Gastrocnemius medialis (tissue), 4 donors: Measurements from ENCODE around the gene CCL4L2. TPM values are rescaled to one million over a fixed set of nuclear protein-coding genes. Genes with fewer than 3 reads are reported as not detected.
"Not testable (repeated sequence)": the region's sequence is repeated elsewhere in the genome, so short reads cannot be mapped to it uniquely, and the experiment has no call there.

ENCODE experiments used
- ATAC-seq, 2 donors: fragments of 150-250 bp; one replicate each; pipeline ENCODE4 v1.9.1; 2016
- DNase-seq, 2 donors: peaks; one replicate each; pipeline ENCODE4 v3.0.0-alpha.2; 2019
- H3K27ac ChIP-seq, 4 donors: fragments of 200-600 bp; sonication (generic); 1 replicate in 1 of 4; 2 replicates in 3 of 4; pipeline ENCODE4 v1.5.1; 2016 to 2018; ENCODE audit warnings: mild to moderate bottlenecking in 2 of 4, moderate library complexity in 1 of 4
- H3K27me3 ChIP-seq, 3 donors: fragments of 200-600 bp; sonication (generic) in 2 of 3; 1 replicate in 1 of 3; 2 replicates in 2 of 3; pipeline versions ENCODE4 v1.5.1 to v1.6.0; 2016 to 2019; ENCODE audit warnings: mild to moderate bottlenecking in 1 of 3, moderate library complexity in 1 of 3
- H3K36me3 ChIP-seq, 2 donors: fragments of 200-600 bp; sonication (generic) in 1 of 2; one replicate each; pipeline ENCODE4 v1.5.1; 2017 to 2018
- H3K4me1 ChIP-seq, 2 donors: fragments of 200-600 bp; sonication (generic) in 1 of 2; one replicate each; pipeline ENCODE4 v1.5.1; 2016 to 2017; ENCODE audit warnings: mild to moderate bottlenecking in 2 of 2
- H3K4me3 ChIP-seq, 4 donors: fragments of 200-600 bp; sonication (generic) in 3 of 4; 1 replicate in 1 of 4; 2 replicates in 3 of 4; pipeline ENCODE4 v1.5.1; 2016 to 2019; ENCODE audit warnings: mild to moderate bottlenecking in 2 of 4
- H3K9me3 ChIP-seq, 3 donors: fragments of 200-600 bp; sonication (generic) in 2 of 3; 1 replicate in 1 of 3; 2 replicates in 2 of 3; pipeline ENCODE4 v1.5.1; 2016 to 2019
- POLR2A ChIP-seq, 2 donors: fragments of 450-650 bp; IDR thresholded peaks; one replicate each; pipeline ENCODE4 v1.6.1; 2017; ENCODE audit warnings: antibody characterized with exemption in 2 of 2, mild to moderate bottlenecking in 2 of 2, moderate library complexity in 2 of 2
- in situ Hi-C, 4 donors: fragments of 200-750 bp; cut with MboI; loops; one replicate each; pipeline versions ENCODE4 v1.15.0 to v1.8.0; 2017; ENCODE audit warnings: low sequenced_read_pairs in 4 of 4
- intact Hi-C: fragments of 100-400 bp; cut with DNase I; formaldehyde crosslinking; loops from one replicate; pipeline ENCODE4 v1.15.1; 2023; ENCODE audit warnings: low total_unique reads
- total RNA-seq, 4 donors: library from RNA; depleted of rRNA; stranded (reverse); fragments of >200 nt; gene quantifications; one replicate each; pipeline versions ENCODE4 v1.1.0 to v1.2.3, GENCODE V29; 2016
- TF ChIP-seq, protein P1 (sequence below), 5 experiments: fragments of 450-650 bp in 3 of 5; fragments of 200-600 bp in 2 of 5; sonication (generic) in 2 of 5; IDR thresholded peaks in 4 of 5; conservative IDR thresholded peaks in 1 of 5; 1 replicate in 4 of 5; 2 replicates in 1 of 5; pipeline ENCODE4 v1.5.1; 2016 to 2019; ENCODE audit warnings: antibody characterized with exemption in 5 of 5, mild to moderate bottlenecking in 3 of 5, moderate library complexity in 3 of 5

Gene CCL4L2
- total RNA-seq, 4 donors from 2014 or later, result not detected

- Histone ChIP-seq H3K27ac (no peak overlapping the region), H3K27me3 (peaks cover 5 to 27% (median 20%) of the 10 kb centered on the region in 3 donors), H3K9me3 (no peaks in the 10 kb centered on the region), H3K36me3 (no peaks in the 10 kb centered on the region), H3K4me1 (no peaks in the 10 kb centered on the region), H3K4me3 (no peak overlapping the region)
- DNase-seq, result peak in 1 of 2 donors; percentile 43
- TF ChIP-seq, protein P1, sequence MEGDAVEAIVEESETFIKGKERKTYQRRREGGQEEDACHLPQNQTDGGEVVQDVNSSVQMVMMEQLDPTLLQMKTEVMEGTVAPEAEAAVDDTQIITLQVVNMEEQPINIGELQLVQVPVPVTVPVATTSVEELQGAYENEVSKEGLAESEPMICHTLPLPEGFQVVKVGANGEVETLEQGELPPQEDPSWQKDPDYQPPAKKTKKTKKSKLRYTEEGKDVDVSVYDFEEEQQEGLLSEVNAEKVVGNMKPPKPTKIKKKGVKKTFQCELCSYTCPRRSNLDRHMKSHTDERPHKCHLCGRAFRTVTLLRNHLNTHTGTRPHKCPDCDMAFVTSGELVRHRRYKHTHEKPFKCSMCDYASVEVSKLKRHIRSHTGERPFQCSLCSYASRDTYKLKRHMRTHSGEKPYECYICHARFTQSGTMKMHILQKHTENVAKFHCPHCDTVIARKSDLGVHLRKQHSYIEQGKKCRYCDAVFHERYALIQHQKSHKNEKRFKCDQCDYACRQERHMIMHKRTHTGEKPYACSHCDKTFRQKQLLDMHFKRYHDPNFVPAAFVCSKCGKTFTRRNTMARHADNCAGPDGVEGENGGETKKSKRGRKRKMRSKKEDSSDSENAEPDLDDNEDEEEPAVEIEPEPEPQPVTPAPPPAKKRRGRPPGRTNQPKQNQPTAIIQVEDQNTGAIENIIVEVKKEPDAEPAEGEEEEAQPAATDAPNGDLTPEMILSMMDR (IDR thresholded peaks at IDR 0.05 in 4 of 5, conservative IDR thresholded peaks at IDR 0.05 in 1 of 5), result no peak
- no peak for TF ChIP-seq POLR2A (IDR thresholded peaks at IDR 0.05)
- peak in 1 of 2 donors; percentile 46 for ATAC-seq
- in situ Hi-C loops (loop anchor here in 1 of 4 donors (10.0 kb wide), 1 partner anchor 74 kb away; no protein-coding TSS in a partner anchor), intact Hi-C loops (no loop called here)
Observed at GRCh38 chr17:36188891-36189306, 22.0 kb upstream of the CCL4L2 start.

DNA sequence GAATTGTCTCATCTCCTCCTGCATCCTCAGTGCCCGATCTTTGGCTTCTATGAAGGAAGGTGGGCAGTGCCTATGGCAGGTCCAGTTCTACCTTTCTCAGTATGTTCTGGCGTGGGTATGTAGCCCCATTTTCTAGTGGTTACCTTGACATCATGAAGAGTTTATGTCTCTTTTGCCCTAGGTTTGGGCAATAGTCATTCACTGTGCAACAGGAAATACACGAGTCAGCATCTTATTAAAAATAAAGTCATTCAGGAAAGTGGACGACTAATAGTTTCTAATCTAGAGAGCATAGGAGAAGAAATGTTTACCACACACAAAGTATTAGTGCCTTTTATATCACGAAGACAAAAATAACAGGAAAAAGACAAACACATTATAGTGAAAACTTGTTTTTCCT lies 20.9 kb upstream of the CCL4L2 start:
- H3K9me3 ChIP-seq, H3K27ac ChIP-seq, H3K36me3 ChIP-seq, H3K4me1 ChIP-seq, intact Hi-C loops, ATAC-seq, DNase-seq, H3K4me3 ChIP-seq: not testable (repeated sequence)
- in situ Hi-C loops, result loop anchor here in 1 of 4 donors (10.0 kb wide), 1 partner anchor 75 kb away; no protein-coding TSS in a partner anchor
- peaks cover 0 to 19% (median 9%) of the 10 kb centered on the region in 3 donors for H3K27me3 ChIP-seq

GRCh38 chr17:36190549-36191330 lies 20.1 kb upstream of the CCL4L2 start:
- DNase-seq, H3K36me3 ChIP-seq, H3K27ac ChIP-seq, H3K9me3 ChIP-seq, intact Hi-C loops, ATAC-seq, in situ Hi-C loops, H3K4me1 ChIP-seq, H3K4me3 ChIP-seq: not testable (repeated sequence)
- peaks cover 0 to 12% (median 2%) of the 10 kb centered on the region in 3 donors for H3K27me3 ChIP-seq

DNA sequence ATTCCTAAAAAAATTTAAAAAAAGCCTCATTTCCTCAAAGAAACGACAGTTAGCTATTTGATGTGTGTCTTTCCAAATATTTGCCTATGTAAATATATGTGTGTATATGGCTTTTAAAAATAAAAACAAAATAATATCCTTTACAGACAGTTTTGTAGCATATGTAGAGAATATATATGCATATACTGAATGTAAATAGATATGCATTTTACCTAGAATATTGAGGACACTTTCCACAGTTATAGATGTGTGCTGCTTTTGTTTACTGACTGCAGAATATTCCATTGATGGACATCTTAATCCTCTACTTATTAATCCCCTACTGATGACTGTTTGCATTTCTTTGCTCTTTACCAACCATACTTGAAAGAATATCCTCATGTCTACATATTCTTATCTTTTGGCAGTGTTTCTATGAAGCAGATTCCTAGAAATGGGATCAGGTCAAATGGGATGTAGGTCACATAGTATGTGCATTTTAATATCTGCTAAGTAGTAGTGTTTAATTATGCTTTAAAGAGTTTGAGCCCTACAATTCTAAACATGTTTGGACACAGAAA lies 17.6 kb upstream of the CCL4L2 start:
- intact Hi-C loops, result no loop called here

DNA sequence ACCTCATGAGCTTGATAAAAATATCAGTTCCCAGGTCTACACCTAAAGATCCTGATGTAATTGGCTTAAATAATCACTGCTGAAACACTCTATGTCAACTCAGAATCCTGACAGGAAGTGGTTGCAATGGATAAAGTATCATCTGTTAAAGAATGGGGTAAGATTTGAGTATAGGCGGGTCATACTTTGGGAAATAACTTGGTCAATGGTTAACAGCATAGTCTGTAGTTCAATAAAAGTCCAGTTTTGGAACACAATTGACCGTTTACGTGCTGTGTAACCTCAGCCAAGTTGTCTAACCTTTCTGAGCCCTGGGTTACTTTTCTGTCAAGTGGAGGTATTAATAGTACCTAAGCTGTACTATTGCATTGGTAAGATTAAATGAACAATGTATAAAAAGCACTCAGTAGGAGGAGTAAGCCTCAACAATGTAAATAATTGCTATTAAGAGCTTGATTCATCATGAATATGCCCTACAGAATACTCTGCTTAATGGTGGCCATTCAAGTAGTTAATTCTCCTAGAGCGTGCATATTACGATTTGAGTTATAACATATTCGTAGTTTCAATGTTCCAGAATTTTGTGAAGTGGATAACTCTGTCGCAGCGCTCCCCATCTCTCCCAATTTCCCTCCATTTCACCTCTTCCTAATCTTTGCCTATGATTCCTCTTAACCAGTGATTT lies 16.6 kb upstream of the CCL4L2 start:
- DNase-seq, H3K27ac ChIP-seq, ATAC-seq, H3K9me3 ChIP-seq, in situ Hi-C loops, H3K36me3 ChIP-seq, intact Hi-C loops, H3K27me3 ChIP-seq, H3K4me3 ChIP-seq, H3K4me1 ChIP-seq: not testable (repeated sequence)

More for the DNA sequence above, 17.6 kb upstream of the CCL4L2 start:
- H3K4me3 ChIP-seq, result no peak overlapping the region
- no peaks in the 10 kb centered on the region for H3K9me3 ChIP-seq
- no peaks in the 10 kb centered on the region for H3K4me1 ChIP-seq
- no peak overlapping the region for H3K27ac ChIP-seq
- ATAC-seq (no peak), DNase-seq (no peak)
- TF ChIP-seq, protein P1 (IDR thresholded peaks at IDR 0.05 in 4 of 5, conservative IDR thresholded peaks at IDR 0.05 in 1 of 5), result no peak
- TF ChIP-seq POLR2A (IDR thresholded peaks at IDR 0.05), result no peak
- in situ Hi-C loops, result no loop called here
- H3K36me3 ChIP-seq, result no peaks in the 10 kb centered on the region
- peaks cover 0 to 5% (median 0%) of the 10 kb centered on the region in 3 donors for H3K27me3 ChIP-seq

DNA sequence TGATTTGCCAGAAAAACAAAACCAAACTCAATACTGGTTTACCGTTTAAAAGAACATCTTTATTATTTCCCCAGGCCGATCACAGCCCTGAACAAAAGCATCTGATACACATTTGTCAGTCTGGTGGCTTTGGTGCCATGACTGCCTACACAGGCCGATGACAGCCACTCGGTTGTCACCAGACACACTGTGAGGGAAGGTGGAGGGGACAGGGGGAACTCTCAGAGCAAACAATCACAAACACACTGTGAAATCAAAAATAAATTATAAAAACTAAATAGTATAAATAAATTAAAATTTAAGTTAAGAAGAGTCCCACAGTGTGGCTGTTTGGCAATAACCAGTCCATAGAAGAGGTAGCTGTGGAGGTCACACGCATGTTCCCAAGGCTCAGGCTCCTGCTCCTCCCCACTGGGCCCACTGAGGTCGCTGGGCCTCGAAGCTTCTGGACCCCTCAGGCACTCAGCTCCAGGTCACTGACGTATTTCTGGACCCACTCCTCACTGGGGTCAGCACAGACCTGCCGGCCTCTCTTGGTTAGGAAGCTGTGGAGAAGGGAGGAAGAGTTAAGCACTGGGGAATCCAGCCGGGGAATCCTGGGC lies 15.9 kb upstream of the CCL4L2 start:
- H3K4me1 ChIP-seq, ATAC-seq, intact Hi-C loops, H3K4me3 ChIP-seq, H3K27me3 ChIP-seq, H3K36me3 ChIP-seq, in situ Hi-C loops, H3K9me3 ChIP-seq, H3K27ac ChIP-seq, DNase-seq: not testable (repeated sequence)
